ENCODE results near the gene MRNIP. TPM values are rescaled to one million over a fixed set of nuclear protein-coding genes. Genes with fewer than 3 reads are reported as not detected.

Gene MRNIP
- total RNA-seq, 2 experiments from 2014 or later, result 19.4 to 19.7 TPM

DNA sequence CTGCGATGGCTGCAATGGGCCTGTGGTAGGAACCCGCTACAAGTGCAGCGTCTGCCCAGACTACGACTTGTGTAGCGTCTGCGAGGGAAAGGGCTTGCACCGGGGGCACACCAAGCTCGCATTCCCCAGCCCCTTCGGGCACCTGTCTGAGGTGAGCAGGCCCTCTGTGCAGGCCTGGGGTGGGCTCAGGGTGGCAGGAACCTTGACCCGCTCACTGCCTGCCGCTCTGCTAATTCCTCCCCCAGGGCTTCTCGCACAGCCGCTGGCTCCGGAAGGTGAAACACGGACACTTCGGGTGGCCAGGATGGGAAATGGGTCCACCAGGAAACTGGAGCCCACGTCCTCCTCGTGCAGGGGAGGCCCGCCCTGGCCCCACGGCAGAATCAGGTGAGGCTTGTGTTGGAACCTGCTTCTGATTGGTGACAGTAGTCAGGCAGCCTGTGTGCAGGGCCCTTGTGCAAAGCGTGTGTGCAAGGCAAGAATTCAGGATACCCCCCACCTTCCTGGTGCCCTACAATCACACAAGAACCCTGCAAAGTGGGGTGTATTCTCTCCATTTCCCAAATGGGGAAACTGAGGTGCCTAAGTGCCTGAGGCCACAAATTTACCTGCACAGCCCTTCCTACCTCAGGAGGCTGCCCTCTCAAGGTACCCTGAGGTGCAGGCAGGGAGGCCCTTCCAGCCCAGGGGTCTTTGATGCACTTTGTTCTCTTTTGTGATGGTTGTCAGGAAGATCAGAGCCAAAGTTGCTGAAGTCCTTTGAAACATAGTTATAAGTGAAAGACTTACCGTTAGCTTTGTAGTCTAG lies 34.5 kb downstream of the MRNIP start:
- no peak overlapping the region for H3K27ac Mint-ChIP-seq
- ChIA-PET CTCF (interaction anchor here (1.3 kb wide), 1 partner anchor 22 kb away, joined by 3 read pairs; no protein-coding TSS in a partner anchor), POLR2A (no interaction called here)
- no peaks in the 10 kb centered on the region for H3K27me3 Mint-ChIP-seq
- peaks cover 46% of the 10 kb centered on the region for H3K36me3 Mint-ChIP-seq (ENCODE audit: low read depth)
- intact Hi-C loops (cut with DNase I, micrococcal nuclease), result loop anchor here in 1 of 2 experiments (5.0 kb wide), 1 partner anchor 202 kb away; the partner anchor contains the start of gene HNRNPH1
- DNase-seq (no peak), ATAC-seq (no peak)
- H3K9me3 Mint-ChIP-seq (ENCODE audit: low read depth), result no peaks in the 10 kb centered on the region
- H3K4me3 Mint-ChIP-seq, result no peak overlapping the region
- peaks cover 43% of the 10 kb centered on the region for H3K4me1 Mint-ChIP-seq

DNA sequence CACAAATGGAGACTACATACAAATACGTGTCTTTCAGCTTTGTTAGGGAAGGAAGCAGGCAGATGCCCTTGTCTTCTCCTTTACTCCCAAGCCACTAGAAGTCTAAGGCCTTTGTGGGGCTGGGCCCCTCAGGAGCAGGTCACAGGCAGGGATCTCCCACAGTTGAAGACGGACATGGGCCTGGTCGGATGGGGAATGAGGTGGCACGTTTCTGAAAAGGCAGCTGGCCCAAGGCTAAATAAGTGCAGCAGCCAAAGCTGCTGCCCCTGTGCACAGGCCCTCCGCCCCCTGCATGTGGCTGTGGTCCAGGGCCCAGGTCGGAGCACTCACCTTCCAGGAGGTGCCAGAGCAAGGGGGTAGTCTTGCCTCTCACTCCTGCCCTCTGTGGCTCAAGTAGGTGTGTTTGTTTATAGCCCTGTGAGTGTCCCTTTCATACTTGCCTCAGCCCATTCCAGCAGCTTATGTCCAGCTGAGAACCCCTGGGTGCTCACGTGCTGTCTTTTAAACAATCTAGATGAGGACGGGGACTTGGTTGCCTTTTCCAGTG lies 36.1 kb downstream of the MRNIP start:
- Mint-ChIP-seq H3K36me3 (ENCODE audit: low read depth) (peaks cover 34% of the 10 kb centered on the region), H3K4me1 (peaks cover 45% of the 10 kb centered on the region)

DNA sequence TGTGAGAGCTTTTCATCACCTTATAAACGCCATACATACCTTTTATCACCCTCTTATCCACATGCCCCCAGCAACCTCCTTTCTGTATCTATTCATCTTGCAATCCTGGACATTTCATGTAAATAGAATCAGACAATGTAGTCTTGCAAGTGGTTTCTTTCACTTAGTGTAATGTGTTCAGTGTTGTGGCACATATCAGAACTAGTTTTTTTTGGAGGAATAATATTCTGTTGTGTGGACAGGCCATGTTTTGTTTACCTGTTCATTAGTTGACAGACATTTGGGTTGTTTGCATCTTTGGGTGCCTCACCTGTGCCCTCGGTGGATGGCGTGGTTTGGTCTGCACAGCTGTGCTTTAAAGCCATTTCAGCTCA lies 36.6 kb downstream of the MRNIP start:
- H3K36me3 Mint-ChIP-seq (ENCODE audit: low read depth), result peaks cover 33% of the 10 kb centered on the region
- H3K4me1 Mint-ChIP-seq, result peaks cover 41% of the 10 kb centered on the region
- peak overlapping the region; percentile 92 for H3K4me3 Mint-ChIP-seq
- POLR2A ChIA-PET, result interaction anchor here (0.5 to 0.7 kb wide), 2 partner anchors 56 to 127 kb away, joined by 3 to 4 read pairs; no protein-coding TSS in a partner anchor
- no peak for DNase-seq
- no peak for ATAC-seq
- no peaks in the 10 kb centered on the region for H3K9me3 Mint-ChIP-seq (ENCODE audit: low read depth)
- H3K27me3 Mint-ChIP-seq, result peaks cover 2% of the 10 kb centered on the region
- H3K27ac Mint-ChIP-seq, result peak overlapping the region; percentile 31
- intact Hi-C loops (cut with DNase I, micrococcal nuclease), result loop anchor here in 1 of 2 experiments (5.0 kb wide), 1 partner anchor 200 kb away; the partner anchor contains the start of gene HNRNPH1
- CTCF ChIA-PET, result interaction anchor here (0.8 to 1.8 kb wide), 3 partner anchors 11 to 59 kb away, joined by 3 to 7 read pairs (median 4); no protein-coding TSS in a partner anchor

More for the DNA sequence above, 36.1 kb downstream of the MRNIP start:
- DNase-seq (no peak), ATAC-seq (no peak)
- peaks cover 2% of the 10 kb centered on the region for H3K27me3 Mint-ChIP-seq
- intact Hi-C loops (cut with DNase I, micrococcal nuclease), result loop anchor here in 1 of 2 experiments (5.0 kb wide), 1 partner anchor 200 kb away; the partner anchor contains the start of gene HNRNPH1
- POLR2A ChIA-PET, result interaction anchor here (0.5 to 0.7 kb wide), 2 partner anchors 57 to 127 kb away, joined by 3 to 4 read pairs; no protein-coding TSS in a partner anchor
- CTCF ChIA-PET, result interaction anchor here (0.6 to 1.8 kb wide), 4 partner anchors 11 to 329 kb away, joined by 3 to 7 read pairs (median 4); no protein-coding TSS in a partner anchor
- peak overlapping the region; percentile 92 for H3K4me3 Mint-ChIP-seq
- peak overlapping the region; percentile 31 for H3K27ac Mint-ChIP-seq
- H3K9me3 Mint-ChIP-seq (ENCODE audit: low read depth), result no peaks in the 10 kb centered on the region

DNA sequence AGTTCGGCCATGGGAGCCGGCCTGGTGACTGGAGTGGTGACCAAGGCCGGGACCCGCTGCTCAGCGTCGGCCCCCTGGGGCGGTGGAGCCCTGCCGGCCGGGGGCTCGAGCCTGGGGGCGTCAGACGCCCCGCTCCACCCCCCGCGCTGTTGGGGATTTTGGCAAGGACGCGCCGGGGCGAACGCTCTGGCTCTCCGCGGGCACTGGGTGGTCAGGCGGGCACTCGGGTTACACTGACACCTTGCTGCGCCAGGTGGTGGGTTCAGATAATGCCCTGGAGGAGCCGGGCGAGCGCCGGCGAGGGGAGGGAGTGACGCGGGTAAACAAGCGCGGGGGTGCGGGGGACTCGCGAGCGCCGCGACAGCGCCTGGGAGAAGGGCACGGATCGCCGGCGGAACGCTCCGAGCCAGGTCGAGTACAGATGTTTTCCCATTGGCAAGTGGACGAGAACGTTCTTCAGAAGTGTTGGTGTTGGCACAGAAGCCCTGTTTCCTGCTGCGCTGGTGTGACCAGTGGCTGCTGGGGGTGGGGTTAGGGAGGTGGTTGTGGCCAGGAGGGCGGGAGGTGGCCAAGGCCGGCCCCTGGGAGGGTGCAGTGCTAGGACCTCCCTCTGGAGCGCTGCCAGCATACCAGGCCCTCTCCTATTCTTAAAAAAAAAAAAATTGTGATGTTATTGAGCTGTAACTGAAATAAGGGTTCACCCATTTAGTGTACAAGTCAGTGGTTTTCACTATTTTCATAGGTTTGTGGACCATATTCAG lies 37.1 kb downstream of the MRNIP start:
- H3K4me1 Mint-ChIP-seq, result peaks cover 37% of the 10 kb centered on the region
- intact Hi-C loops (cut with DNase I, micrococcal nuclease), result loop anchor here (1.0 to 5.0 kb wide), 6 partner anchors 10 to 673 kb away; partner anchors contain the start of genes HNRNPH1 (in 2 of the 2), MRNIP (in 2 of the 2) and CNOT6 (in 1 of the 2)
- H3K9me3 Mint-ChIP-seq (ENCODE audit: low read depth), result no peaks in the 10 kb centered on the region
- peak; percentile 92 for DNase-seq
- peaks cover 28% of the 10 kb centered on the region for H3K36me3 Mint-ChIP-seq (ENCODE audit: low read depth)
- ChIA-PET CTCF (interaction anchor here (0.8 to 1.8 kb wide), 3 partner anchors 10 to 58 kb away, joined by 3 to 7 read pairs (median 4); no protein-coding TSS in a partner anchor), POLR2A (interaction anchor here (0.5 to 0.7 kb wide), 2 partner anchors 56 to 126 kb away, joined by 3 to 4 read pairs; no protein-coding TSS in a partner anchor)
- peak overlapping the region; percentile 92 for H3K4me3 Mint-ChIP-seq
- peak; percentile 71 for ATAC-seq
- H3K27ac Mint-ChIP-seq, result peak overlapping the region; percentile 90
- H3K27me3 Mint-ChIP-seq, result peaks cover 2% of the 10 kb centered on the region

DNA sequence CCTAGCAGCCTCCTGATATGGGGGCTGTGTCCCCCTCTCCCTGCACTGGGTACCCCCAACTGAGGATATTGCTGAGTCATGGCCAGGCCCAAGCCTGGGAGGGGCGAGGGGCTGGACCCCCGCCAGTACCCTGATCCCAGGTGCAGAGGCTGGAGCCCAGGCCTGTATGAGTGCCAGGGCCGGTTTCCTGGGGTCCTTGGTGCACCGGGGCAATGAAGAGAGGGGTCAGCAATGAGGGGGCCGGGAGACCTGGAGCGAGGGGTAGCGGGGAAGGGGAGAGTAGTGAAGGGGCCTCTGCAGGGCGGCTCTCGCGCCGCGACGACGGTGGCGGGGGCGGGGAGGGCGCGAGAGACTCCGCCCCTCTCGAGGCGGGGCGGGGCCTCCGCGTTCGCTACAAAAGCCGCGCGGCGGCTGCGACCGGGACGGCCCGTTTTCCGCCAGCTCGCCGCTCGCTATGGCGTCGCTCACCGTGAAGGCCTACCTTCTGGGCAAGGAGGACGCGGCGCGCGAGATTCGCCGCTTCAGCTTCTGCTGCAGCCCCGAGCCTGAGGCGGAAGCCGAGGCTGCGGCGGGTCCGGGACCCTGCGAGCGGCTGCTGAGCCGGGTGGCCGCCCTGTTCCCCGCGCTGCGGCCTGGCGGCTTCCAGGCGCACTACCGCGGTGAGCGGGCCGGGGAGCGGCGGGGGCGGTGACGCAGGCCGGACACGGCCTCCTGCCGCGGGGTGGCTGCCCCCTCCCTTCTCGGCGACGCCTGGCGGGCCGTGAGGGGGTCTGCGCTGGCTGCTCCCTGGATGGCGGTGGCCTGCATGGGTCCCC lies 37.9 kb downstream of the MRNIP start, which contains the start of gene SQSTM1:
Gene SQSTM1 (plus strand): TSS at position 423 of the 815 bp plus-strand sequence. CDS start 32 bp downstream, at position 455.
- ChIA-PET CTCF (interaction anchor here (1.0 to 2.2 kb wide), 3 partner anchors 10 to 20 kb away, joined by 4 to 10 read pairs (median 6); no protein-coding TSS in a partner anchor), POLR2A (interaction anchor here (0.7 to 1.2 kb wide), 3 partner anchors 11 to 87 kb away, joined by 3 to 4 read pairs (median 3); no protein-coding TSS in a partner anchor)
- ATAC-seq (peak; percentile 55), DNase-seq (peak; percentile 89)
- H3K9me3 Mint-ChIP-seq (ENCODE audit: low read depth), result no peaks in the 10 kb centered on the region
- H3K27ac Mint-ChIP-seq, result peak within 1 kb of the TSS; percentile 90
- peaks cover 2% of the 10 kb centered on the region for H3K27me3 Mint-ChIP-seq
- intact Hi-C loops (cut with DNase I, micrococcal nuclease), result loop anchor here (1.0 to 5.0 kb wide), 10 partner anchors 9 to 674 kb away; partner anchors contain the start of genes HNRNPH1 (in 2 of the 2), MRNIP (in 2 of the 2), CNOT6 (in 1 of the 2) and MAML1 (in 1 of the 2)
- peaks cover 27% of the 10 kb centered on the region for H3K36me3 Mint-ChIP-seq (ENCODE audit: low read depth)
- H3K4me1 Mint-ChIP-seq, result peaks cover 37% of the 10 kb centered on the region
- H3K4me3 Mint-ChIP-seq, result peak within 1 kb of the TSS; percentile 92

DNA sequence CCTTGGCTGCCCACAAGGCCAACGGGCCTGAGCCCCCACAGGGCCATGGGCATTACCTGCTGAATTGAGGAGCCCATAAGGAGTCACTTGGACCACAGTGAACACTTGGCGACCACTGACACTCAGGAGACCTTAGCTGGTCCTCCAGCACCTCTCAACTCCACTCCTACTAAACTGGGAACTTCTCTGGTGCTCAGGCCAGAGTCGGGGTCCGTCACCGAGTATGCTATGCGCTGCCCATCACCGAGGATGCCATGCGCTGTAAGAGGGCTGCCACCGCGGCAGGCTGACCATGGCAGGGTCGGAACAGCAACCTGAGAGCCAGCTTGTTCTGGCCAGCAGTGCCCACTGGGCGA lies 38.5 kb downstream of the MRNIP start:
- DNase-seq (no peak), ATAC-seq (no peak)
- peak overlapping the region; percentile 67 for H3K4me3 Mint-ChIP-seq
- ChIA-PET POLR2A (interaction anchor here (0.7 to 1.2 kb wide), 4 partner anchors 10 to 87 kb away, joined by 3 to 4 read pairs (median 4); no protein-coding TSS in a partner anchor), CTCF (interaction anchor here (1.0 to 2.2 kb wide), 3 partner anchors 9 to 19 kb away, joined by 4 to 10 read pairs (median 6); no protein-coding TSS in a partner anchor)
- H3K36me3 Mint-ChIP-seq (ENCODE audit: low read depth), result peaks cover 26% of the 10 kb centered on the region
- H3K27me3 Mint-ChIP-seq, result peaks cover 2% of the 10 kb centered on the region
- H3K27ac Mint-ChIP-seq, result peak overlapping the region; percentile 76
- H3K4me1 Mint-ChIP-seq, result peaks cover 37% of the 10 kb centered on the region
- H3K9me3 Mint-ChIP-seq (ENCODE audit: low read depth), result no peaks in the 10 kb centered on the region
- intact Hi-C loops (cut with DNase I, micrococcal nuclease), result loop anchor here (1.0 to 5.0 kb wide), 8 partner anchors 9 to 675 kb away; partner anchors contain the start of genes CNOT6 (in 1 of the 2), HNRNPH1 (in 1 of the 2), MAML1 (in 1 of the 2) and MGAT4B (in 1 of the 2)

DNA sequence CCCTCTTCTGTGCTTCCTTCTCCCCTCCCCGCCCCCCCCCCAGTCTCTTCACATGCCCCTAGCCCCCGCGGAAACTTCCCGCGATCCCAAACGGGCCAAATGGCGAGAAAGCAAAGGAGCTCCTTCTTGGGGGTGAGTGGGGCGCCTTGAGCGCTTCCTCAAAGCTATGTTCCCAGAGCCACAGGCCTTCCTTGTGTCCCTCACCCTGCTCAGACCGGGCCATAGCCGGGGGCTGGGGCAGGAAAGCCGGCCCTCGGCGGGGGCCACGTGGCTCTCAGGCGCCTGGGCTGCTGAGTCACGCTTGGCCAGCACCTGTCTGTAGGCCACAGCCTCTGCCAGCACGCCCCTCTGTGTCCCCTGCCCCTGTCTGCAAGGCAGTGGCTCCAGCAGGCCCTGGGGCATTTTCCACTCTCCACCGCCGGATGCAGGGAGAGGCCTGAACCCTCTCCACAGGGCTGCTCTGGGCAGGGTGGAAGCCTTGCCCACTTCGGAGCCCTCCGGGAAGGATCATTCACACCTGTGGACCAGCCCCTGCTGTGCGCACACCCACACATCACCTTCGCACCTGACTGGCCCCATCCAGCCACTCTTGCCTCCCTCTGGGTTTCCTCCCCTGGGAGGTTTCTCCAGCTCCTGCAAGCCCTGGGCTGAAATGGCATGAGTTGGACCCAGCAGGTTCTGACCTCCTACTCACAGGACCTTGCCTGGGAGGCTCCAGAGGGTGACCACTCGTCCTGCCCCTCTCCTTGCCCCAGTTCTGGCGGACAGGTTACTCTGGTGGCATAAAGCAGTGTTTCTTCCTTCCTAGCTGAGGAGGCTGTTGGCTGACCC lies 39.1 kb downstream of the MRNIP start:
- POLR2A ChIA-PET, result interaction anchor here (0.9 to 1.2 kb wide), 3 partner anchors 11 to 86 kb away, joined by 3 to 4 read pairs (median 4); no protein-coding TSS in a partner anchor
- H3K27ac Mint-ChIP-seq, result peak overlapping the region; percentile 76
- H3K4me1 Mint-ChIP-seq, result peaks cover 37% of the 10 kb centered on the region
- no peaks in the 10 kb centered on the region for H3K9me3 Mint-ChIP-seq (ENCODE audit: low read depth)
- intact Hi-C loops (cut with DNase I, micrococcal nuclease), result loop anchor here (1.0 to 5.0 kb wide), 9 partner anchors 8 to 675 kb away; partner anchors contain the start of genes CANX (in 1 of the 2), CNOT6 (in 1 of the 2), HNRNPH1 (in 1 of the 2) and MAML1 (in 1 of the 2)
- CTCF ChIA-PET, result interaction anchor here (1.0 to 2.2 kb wide), 4 partner anchors 8 to 19 kb away, joined by 3 to 10 read pairs (median 5); no protein-coding TSS in a partner anchor
- peak overlapping the region; percentile 67 for H3K4me3 Mint-ChIP-seq
- H3K27me3 Mint-ChIP-seq, result peaks cover 2% of the 10 kb centered on the region
- peak; percentile 11 for ATAC-seq
- H3K36me3 Mint-ChIP-seq (ENCODE audit: low read depth), result peaks cover 25% of the 10 kb centered on the region
- peak; percentile 65 for DNase-seq

DNA sequence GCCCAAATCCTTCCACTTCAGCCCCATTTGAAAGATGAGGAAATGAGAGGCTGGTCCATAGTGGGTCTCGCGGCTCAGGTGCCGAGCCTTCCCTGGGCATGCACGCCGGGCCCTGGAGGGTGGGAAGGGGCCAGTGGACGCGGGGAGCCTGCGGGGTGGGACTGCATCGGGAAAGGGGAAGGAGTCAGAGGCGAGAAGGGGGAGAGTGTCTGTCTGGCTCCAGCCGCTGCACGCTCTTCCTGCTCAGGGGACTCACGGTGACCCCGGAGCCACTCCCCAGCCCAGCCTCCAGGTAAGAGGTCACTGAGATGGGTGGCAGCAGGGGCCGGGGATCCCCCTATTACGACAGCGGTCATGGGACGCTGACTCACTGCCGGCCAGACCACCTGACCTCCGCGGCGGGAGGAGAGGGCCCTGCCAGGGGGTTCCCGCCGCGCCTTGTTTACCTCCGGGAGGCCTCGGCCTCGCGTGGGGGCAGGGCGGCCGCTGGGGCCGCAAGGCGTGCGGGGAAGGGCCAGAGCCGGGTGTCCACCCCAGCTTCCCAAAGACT lies 39.8 kb downstream of the MRNIP start:
- Mint-ChIP-seq H3K4me1 (peaks cover 37% of the 10 kb centered on the region), H3K4me3 (peak overlapping the region; percentile 67), H3K36me3 (ENCODE audit: low read depth) (peaks cover 26% of the 10 kb centered on the region), H3K27ac (peak overlapping the region; percentile 72), H3K9me3 (ENCODE audit: low read depth) (no peaks in the 10 kb centered on the region), H3K27me3 (peaks cover 2% of the 10 kb centered on the region)
- ChIA-PET CTCF (interaction anchor here (1.0 to 2.2 kb wide), 2 partner anchors 9 to 18 kb away, joined by 3 to 10 read pairs; no protein-coding TSS in a partner anchor), POLR2A (no interaction called here)
- DNase-seq, result peak; percentile 93
- intact Hi-C loops (cut with DNase I, micrococcal nuclease), result loop anchor here in 1 of 2 experiments (1.0 kb wide), 1 partner anchor 121 kb away; the partner anchor contains the start of gene CANX
- ATAC-seq, result peak; percentile 68

Data from activated CD4-positive, alpha-beta T cell treated with anti-CD3 and anti-CD28 coated beads for 36 hours (primary cell).